ENCODE data around the gene TMEM218. TPM values are rescaled to one million over a fixed set of nuclear protein-coding genes. Genes with fewer than 3 reads are reported as not detected.

Gene TMEM218
- total and polyA plus RNA-seq, 3 donors from 2014 or later, result 15.1 to 17.7 (median 17.2) TPM

GRCh38 chr11:125074511-125075241, 36.8 kb downstream of the TMEM218 start:
- Histone ChIP-seq H3K4me3 (no peak overlapping the region), H3K36me3 (ENCODE audit: low read depth, missing control alignments) (no peaks in the 10 kb centered on the region), H3K4me1 (no peaks in the 10 kb centered on the region), H3K9me3 (no peaks in the 10 kb centered on the region), H3K27ac (no peak overlapping the region), H3K27me3 (no peaks in the 10 kb centered on the region)
- TF ChIP-seq POLR2A (IDR thresholded peaks at IDR 0.05) (no peak), CTCF (IDR thresholded peaks at IDR 0.05) (no peak)
- WGBS, 2 donors, result 89 to 93% methylated on average over 8 to 11 of the region's 11 CpGs
- DNase-seq, result no peak
- intact Hi-C loops (cut with DNase I; ENCODE audit: low total_unique reads), result no loop called here

GRCh38 chr11:125073616-125074483, 37.6 kb downstream of the TMEM218 start:
- H3K27ac ChIP-seq, result no peak overlapping the region
- H3K27me3 ChIP-seq, result no peaks in the 10 kb centered on the region
- H3K9me3 ChIP-seq, result no peaks in the 10 kb centered on the region
- intact Hi-C loops (cut with DNase I; ENCODE audit: low total_unique reads), result no loop called here
- no peaks in the 10 kb centered on the region for H3K4me1 ChIP-seq
- no peaks in the 10 kb centered on the region for H3K36me3 ChIP-seq (ENCODE audit: low read depth, missing control alignments)
- no peak overlapping the region for H3K4me3 ChIP-seq
- TF ChIP-seq CTCF (IDR thresholded peaks at IDR 0.05) (no peak), POLR2A (IDR thresholded peaks at IDR 0.05) (no peak)
- WGBS, 2 donors, result 80 to 91% methylated on average over 19 of the region's 19 CpGs
- no peak for DNase-seq

- 86 to 93% methylated on average over 7 to 12 of the region's 12 CpGs for WGBS, 2 donors
Measured at GRCh38 chr11:125072961-125073590, 38.4 kb downstream of the TMEM218 start.

More at GRCh38 chr11:125072961-125073590, 38.4 kb downstream of the TMEM218 start:
- Histone ChIP-seq H3K4me1 (no peaks in the 10 kb centered on the region), H3K27me3 (no peaks in the 10 kb centered on the region), H3K36me3 (ENCODE audit: low read depth, missing control alignments) (no peaks in the 10 kb centered on the region), H3K9me3 (no peaks in the 10 kb centered on the region), H3K4me3 (no peak overlapping the region), H3K27ac (no peak overlapping the region)
- intact Hi-C loops (cut with DNase I; ENCODE audit: low total_unique reads), result no loop called here
- TF ChIP-seq CTCF (IDR thresholded peaks at IDR 0.05) (no peak), POLR2A (IDR thresholded peaks at IDR 0.05) (no peak)
- no peak for DNase-seq
